GM19035 (cell line): ENCODE measurements around the gene CARD19.

ENCODE experiments used
- ATAC-seq: cut with Tn5 transposase; IDR thresholded peaks from one replicate; pipeline ENCODE4 v1.9.1; 2021; ENCODE audit not compliant: unreplicated experiment

Gene CARD19

GRCh38 chr9:93086447-93087224 lies 9.4 kb upstream of the CARD19 start:
- no peak for ATAC-seq

GRCh38 chr9:93087971-93088655 lies 7.9 kb upstream of the CARD19 start:
- ATAC-seq: no peak

DNA sequence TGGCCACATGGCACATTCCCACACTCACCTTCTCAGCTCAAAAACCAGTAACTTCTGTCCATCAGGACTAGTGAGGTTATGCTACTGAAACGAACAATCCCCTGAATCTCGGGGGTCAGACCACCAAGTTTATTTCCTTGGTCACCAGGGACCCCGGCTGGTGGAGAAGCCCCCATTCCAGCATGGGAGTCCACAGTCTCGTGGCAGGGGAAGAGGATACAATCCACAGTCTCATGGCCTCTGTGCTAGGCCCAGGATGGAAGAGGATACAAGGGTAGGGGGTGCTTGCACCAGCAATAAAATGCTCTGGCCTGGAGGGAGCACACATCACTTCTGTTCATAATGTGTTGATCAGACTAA lies 7.4 kb upstream of the CARD19 start:
- no peak for ATAC-seq

DNA sequence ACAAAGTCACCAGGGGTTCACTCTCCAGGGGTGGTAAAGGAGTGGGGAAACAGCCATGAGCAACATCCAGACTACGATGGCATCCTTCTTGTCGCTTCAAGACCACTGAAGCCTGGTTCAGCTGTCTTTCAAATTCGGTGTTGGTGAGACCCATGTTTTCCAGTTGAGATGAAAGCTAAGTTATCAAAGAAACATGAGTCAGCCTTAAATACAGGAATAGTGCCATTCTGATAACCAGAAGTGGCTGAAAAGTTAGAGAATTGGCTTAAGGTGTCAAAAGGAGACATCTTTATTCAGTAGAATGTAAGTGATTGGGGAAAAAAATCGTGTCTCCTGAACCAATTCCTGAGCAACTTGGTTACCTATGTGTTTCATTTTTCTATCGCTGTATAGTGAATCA lies 7.0 kb upstream of the CARD19 start:
- no peak for ATAC-seq

- no peak for ATAC-seq
Observed at GRCh38 chr9:93089481-93089991, 6.5 kb upstream of the CARD19 start.

DNA sequence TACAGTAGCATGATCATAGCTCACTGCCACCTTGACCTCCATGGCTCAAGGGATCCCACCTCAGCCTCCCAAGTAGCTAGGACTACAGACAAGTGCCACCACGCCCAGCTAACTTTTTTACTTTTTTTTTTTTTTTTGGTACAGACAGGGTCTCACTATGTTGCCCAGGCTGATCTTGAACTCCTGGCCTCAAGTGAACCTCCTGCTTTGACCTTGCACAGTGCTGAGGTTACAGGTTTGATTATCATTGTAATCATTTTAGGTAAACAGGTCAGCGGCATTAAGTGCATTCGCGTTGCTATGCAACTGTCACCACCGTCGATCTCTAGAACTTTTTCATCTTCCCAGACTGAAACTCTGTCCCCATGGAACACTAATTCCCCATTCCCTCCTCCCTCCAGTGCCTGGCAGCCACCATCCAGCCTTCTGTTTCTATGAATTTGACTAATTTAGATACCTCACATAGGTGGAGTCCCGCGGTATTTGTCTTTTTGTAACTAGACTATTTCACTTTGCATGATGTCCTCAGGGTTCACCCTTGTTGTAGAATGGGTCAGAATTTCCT lies 5.8 kb upstream of the CARD19 start:
- ATAC-seq: no peak

- ATAC-seq: no peak
Observed at GRCh38 chr9:93091056-93091452, 5.0 kb upstream of the CARD19 start.

- no peak for ATAC-seq
Observed at GRCh38 chr9:93091453-93092081, 4.5 kb upstream of the CARD19 start.

DNA sequence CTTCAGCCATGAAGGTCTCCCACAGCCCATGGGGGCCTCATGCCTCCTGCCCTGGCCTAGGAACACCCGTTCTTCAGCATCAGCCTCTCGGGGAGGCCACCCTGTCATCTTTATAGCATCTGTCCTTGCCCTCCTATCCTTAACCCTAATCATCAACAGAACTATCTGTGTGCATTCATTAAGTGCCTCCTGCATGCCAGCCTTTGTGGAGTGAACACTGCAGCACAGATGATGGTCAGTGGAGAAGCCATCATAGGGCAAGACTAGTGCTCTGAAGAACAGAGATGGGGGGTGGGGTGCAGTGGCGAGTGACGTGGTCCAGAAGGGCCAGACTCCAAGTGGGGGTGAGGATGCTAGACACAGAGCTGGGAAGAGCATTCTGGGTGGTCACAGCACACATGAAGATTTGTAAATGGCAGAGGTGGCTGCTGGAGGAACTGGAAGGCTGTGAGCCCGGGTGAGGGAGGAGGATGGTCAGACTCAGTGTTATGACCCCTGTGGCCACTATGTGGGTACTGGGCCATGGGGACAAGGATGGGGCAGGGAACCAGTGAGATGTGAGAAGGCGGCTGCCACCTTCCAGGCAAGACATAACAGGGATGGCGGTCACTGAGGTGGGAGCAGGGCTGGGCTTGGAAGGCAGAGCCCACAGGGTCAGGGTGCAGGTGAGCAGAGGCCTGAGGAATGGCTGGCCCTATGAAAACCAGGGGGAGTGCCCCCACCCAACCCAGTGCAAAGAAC lies 3.6 kb upstream of the CARD19 start:
- no peak for ATAC-seq

DNA sequence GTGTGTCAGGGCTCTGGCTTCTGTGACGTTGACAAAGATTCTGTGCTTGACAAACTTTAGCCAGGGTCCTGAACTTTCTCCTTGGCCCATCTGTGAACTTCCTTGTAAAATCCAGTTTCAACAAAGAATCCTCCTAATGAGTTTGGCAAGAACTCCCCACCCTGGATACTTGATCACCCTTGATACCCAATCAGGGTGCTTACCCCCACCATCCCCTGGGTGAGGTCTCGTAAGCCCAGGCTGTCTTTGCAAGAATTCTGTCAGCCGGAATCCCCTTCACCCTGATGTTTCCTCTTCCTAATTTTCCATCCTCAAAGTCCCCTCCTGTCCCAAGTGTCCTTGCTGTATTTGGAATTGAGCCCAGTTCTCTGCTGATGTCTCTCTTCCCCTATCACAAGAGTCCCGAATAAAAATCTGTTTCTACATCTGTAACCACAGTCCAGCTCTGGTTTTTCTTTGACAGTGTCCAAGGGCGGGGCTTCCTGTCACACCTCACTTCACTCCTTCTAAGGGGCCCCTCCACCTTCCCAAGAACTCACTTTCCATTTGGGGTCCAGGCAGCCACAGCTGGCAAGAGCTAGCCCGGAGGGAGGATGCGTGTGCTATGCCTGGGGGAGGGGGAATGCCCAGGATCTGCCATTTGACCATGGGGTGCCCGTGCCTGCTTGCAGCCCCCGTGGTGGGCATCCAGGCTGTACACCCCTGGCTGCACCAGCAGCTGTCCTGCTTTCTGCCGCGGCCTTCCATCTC lies 2.7 kb upstream of the CARD19 start:
- ATAC-seq: no peak

DNA sequence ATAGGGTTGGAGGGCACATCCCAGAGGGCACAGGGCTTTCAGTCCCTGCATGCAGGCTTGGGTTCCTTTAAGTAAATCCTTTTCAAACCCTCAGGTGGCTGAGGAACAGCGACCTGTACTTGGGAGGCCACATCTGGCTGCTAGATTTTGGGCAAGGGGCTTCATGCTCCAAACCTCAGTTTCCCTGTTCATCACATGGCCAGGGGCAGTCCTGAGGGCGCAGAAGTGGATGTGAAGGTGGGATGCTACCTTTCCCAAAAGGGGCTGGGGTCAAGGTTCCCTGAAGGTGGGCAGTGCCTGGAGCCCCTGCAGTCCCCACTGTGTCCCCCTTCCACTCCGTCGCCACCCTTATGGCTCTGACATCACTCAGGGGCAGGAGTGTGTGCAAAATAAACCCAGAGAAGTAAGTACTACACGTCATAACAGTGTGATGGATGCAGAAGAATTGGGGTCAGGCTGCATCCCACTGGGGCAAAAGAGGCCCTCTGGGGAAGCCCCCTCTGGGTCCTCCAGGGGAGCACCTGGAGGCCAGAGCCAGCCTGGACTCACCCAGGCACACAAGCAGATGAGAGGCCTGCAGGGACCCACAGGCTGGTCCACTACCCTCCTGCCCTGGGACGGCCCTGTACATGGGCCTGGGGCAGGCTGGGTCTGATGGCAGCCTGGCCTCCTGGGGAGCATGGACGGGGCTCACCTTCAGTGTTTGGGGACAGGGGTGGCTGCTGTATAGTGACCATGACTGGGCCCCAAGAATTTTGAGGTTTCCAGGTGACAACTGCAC lies 1.9 kb upstream of the CARD19 start:
- ATAC-seq: no peak

GRCh38 chr9:93094658-93095204 lies 1.3 kb upstream of the CARD19 start:
- ATAC-seq: no peak

DNA sequence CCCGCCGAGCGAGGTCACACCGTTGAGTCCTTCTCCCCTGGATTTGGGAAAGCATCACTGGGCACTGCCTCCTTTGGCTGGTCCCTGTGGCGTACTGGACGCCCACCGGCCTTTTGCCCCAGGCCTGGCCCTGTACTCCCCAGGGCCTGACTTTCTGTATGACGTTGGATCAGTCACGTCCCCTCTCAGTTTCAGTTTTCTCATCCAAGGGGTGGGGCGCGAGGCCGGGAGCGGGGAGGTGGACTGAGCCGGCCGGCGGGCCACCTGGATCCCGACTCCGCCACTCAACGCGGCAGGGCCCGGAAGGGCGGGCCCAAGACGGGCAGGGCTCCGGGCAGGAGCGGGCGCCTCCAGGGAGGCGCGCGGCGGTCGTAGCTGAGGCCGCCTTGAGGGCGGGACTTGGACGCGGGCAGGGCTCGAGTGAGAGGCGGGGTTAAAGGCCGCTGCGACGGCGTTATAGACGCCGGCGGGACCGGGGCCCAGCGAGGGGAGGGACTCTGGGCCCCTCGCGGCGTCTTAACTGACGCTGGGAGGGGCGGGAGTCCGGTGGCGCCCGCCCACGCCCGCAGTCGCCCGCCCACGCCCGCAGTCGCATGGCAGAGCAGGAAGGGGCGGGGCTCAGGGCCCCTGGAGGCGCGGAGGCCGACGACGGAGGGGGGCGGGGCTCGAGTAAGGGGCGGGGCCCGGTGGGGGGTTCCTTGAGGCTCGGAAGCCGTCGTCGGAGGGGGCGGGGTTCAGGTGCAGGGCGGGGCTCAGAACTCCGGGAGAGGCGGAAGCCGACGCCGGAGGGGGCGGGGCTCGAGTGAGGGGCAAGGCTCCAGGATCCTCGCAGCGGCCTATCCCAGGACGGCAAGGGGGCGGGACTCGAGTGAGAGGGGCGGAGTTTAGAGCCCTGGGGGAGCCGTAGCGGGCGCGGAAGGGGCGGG lies 549 bp upstream of the CARD19 start:
- peak; percentile 73 for ATAC-seq

DNA sequence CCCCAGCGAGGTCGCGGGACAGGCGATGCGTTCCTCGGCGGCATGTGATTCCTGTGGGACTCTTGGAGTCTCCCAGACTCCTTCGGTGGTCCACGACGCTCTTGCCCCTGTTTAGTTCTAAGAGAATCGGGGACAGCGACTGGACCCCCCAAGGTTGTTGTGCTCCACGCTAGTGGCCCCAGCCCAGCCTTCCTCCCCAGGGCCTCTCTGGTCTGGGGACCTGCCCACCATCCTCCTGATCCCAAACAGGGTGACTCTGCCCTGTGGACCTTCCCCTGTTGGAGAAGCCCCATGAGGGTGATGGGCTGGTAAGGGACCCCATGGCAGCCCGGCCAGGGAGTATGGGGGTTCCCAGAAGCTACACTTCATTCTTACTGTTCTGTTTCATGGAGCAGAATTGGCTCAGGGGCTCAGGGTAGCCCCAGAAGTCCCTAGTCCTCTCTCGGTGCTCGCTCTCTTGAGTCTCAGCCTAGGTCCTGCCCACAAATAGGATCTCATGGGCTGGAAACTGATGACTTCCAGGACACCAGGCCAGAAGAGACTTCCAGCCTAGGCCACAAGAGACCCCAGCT lies 880 bp downstream of the CARD19 start:
- no peak for ATAC-seq

DNA sequence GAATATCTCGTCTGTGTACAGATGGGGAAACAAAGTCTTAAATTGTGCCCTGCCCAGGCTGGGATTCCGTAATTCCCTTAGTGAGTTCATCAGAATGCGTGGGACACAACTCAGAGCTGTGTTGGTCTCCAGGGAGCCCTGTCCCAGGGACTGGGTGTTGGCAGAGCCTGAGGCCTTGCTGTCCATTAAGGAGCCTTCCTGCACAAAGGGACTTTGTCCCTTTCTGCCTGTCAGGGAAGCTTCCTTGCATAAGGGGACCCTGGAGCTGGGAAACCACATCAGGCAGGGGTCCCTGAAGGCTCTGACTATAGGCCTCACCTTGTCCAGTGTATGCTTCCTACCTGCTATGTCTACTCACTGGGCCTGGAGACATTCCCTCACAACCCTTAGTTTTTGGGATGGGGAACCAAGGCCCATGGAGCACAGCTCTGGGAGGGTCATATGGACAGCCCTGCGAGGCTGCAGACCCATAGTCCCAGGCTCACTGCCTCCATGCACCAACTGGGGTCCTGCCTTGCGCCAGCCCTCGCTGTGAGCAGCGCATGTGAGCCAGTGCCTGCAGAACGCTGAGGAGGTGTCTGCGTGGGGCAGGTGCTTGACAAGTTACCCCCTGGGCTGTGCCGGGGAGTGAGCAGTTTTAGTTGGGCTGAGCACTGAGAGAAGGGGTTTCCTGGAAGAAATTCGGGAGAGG lies 1.6 kb downstream of the CARD19 start:
- no peak for ATAC-seq

- ATAC-seq: no peak
Observed at GRCh38 chr9:93098236-93098946, 2.4 kb downstream of the CARD19 start.
